HepG2 (cell line): Measurements from ENCODE around the gene MAN2A2. TPM values are rescaled to one million over a fixed set of nuclear protein-coding genes. Genes with fewer than 3 reads are reported as not detected.

Experiments used
- ATM ChIP-seq: fragments of 450-650 bp; IDR thresholded peaks from 2 replicates; pipeline ENCODE4 v1.7.1; 2017; ENCODE audit warnings: mild to moderate bottlenecking, borderline replicate concordance
- BHLHE40 ChIP-seq: IDR thresholded peaks from 2 replicates; pipeline ENCODE4 v1.6.1; 2011; ENCODE audit warnings: low read length, improper control_type of control experiment
- BORCS8-MEF2B ChIP-seq: sonication (generic); formaldehyde crosslinking; IDR thresholded peaks from 2 replicates; pipeline ENCODE4 v1.8.0; 2022; ENCODE audit warnings: mild to moderate bottlenecking, missing genetic modification reagents
- ELF1 ChIP-seq: sonication (generic); formaldehyde crosslinking; IDR thresholded peaks from 2 replicates; pipeline ENCODE4 v1.4.0; 2020; ENCODE audit warnings: missing genetic modification reagents
- MTF2 ChIP-seq: sonication (generic); formaldehyde crosslinking; IDR thresholded peaks from 2 replicates; pipeline ENCODE4 v1.5.0; 2020; ENCODE audit warnings: missing genetic modification reagents, borderline replicate concordance
- POGZ ChIP-seq: sonication (generic); formaldehyde crosslinking; IDR thresholded peaks from 2 replicates; pipeline ENCODE4 v1.4.0; 2020; ENCODE audit warnings: mild to moderate bottlenecking, missing genetic modification reagents
- RCOR2 ChIP-seq: IDR thresholded peaks from 2 replicates; pipeline ENCODE4 v1.6.1; 2016; ENCODE audit warnings: missing biosample characterization, missing genetic modification reagents
- TERF1 ChIP-seq: sonication (generic); formaldehyde crosslinking; IDR thresholded peaks from 2 replicates; pipeline ENCODE4 v1.8.0; 2022; ENCODE audit warnings: mild to moderate bottlenecking, missing genetic modification reagents, moderate library complexity
- TIGD3 ChIP-seq: sonication (generic); formaldehyde crosslinking; IDR thresholded peaks from 2 replicates; pipeline ENCODE4 v1.5.1; 2020; ENCODE audit warnings: mild to moderate bottlenecking, missing genetic modification reagents, borderline replicate concordance
- ZFP36L1 ChIP-seq: sonication (generic); formaldehyde crosslinking; IDR thresholded peaks from 2 replicates; pipeline ENCODE4 v1.8.0; 2022; ENCODE audit warnings: mild to moderate bottlenecking, missing genetic modification reagents, moderate library complexity
- ZNF10 ChIP-seq: sonication (generic); formaldehyde crosslinking; IDR thresholded peaks from 2 replicates; pipeline ENCODE4 v1.4.0; 2020; ENCODE audit warnings: mild to moderate bottlenecking, low read depth, missing genetic modification reagents, borderline replicate concordance
- ZNF30 ChIP-seq: sonication (generic); formaldehyde crosslinking; IDR thresholded peaks from 2 replicates; pipeline ENCODE4 v1.5.0; 2020; ENCODE audit warnings: mild to moderate bottlenecking, missing genetic modification reagents
- ZNF335 ChIP-seq: sonication (generic); formaldehyde crosslinking; IDR thresholded peaks from 2 replicates; pipeline ENCODE4 v1.4.0; 2020; ENCODE audit warnings: missing genetic modification reagents
- ZNF414 ChIP-seq: sonication (generic); formaldehyde crosslinking; IDR thresholded peaks from 2 replicates; pipeline ENCODE4 v1.5.0; 2020; ENCODE audit warnings: missing genetic modification reagents
- ZNF556 ChIP-seq: sonication (generic); formaldehyde crosslinking; IDR thresholded peaks from 2 replicates; pipeline ENCODE4 v1.4.0; 2020; ENCODE audit warnings: mild to moderate bottlenecking, missing genetic modification reagents, borderline replicate concordance
- ZNF646 ChIP-seq: sonication (generic); formaldehyde crosslinking; IDR thresholded peaks from 2 replicates; pipeline ENCODE4 v1.9.0; 2021; ENCODE audit warnings: mild to moderate bottlenecking, missing genetic modification reagents
- ZNF724P ChIP-seq: sonication (generic); formaldehyde crosslinking; IDR thresholded peaks from 2 replicates; pipeline ENCODE4 v1.8.0; 2022; ENCODE audit warnings: missing genetic modification reagents, borderline replicate concordance
- ZNF816 ChIP-seq: sonication (generic); formaldehyde crosslinking; IDR thresholded peaks from 2 replicates; pipeline ENCODE4 v1.8.0; 2022; ENCODE audit warnings: missing genetic modification reagents, mild to moderate bottlenecking, borderline replicate concordance
- polyA plus RNA-seq, 8 experiments: library from polyadenylated mRNA; depleted of rRNA in 3 of 8; stranded (reverse) in 7 of 8; unstranded in 1 of 8; fragments of >200 nt; fragmentation: Illumina TruSeq in 4 of 8; extraction: Trizol in 4 of 8; gene quantifications; 2 replicates each; pipeline versions ENCODE4 v1.2.1 to v1.2.3, GENCODE V29; 2011 to 2016; ENCODE audit warnings: low read depth in 4 of 8, missing spikeins in 1 of 8, mixed read lengths in 1 of 8; ENCODE audit not compliant: insufficient read depth in 1 of 8
- total RNA-seq, 5 experiments: library from RNA; depleted of rRNA; stranded (reverse); fragments of >200 nt; fragmentation: Illumina TruSeq; extraction: Trizol; gene quantifications; 2 replicates each; pipeline ENCODE4 v1.2.3, GENCODE V29; 2016; ENCODE audit warnings: low read depth in 1 of 5

Gene MAN2A2
- total and polyA plus RNA-seq, 2 of the 13 experiments (the other 11 are each of a cell fraction or from before 2014, with no cell fraction given): 17.5 to 51.5 TPM

- TF ChIP-seq ATM (no peak), ZNF724P (CRISPR knock-in tag) (no peak), RCOR2 (CRISPR knock-in tag) (no peak), MTF2 (CRISPR knock-in tag) (no peak), BORCS8-MEF2B (no peak), POGZ (peak; percentile 65), ELF1 (CRISPR knock-in tag) (no peak), BHLHE40 (no peak), TIGD3 (CRISPR knock-in tag) (no peak), ZFP36L1 (no peak), ZNF816 (CRISPR knock-in tag) (no peak), ZNF414 (CRISPR knock-in tag) (0 out of 2 replicates have a peak, but pooled peaks have one; percentile 39), ZNF556 (CRISPR knock-in tag) (no peak), ZNF30 (CRISPR knock-in tag) (no peak), ZNF646 (CRISPR knock-in tag) (no peak), ZNF10 (CRISPR knock-in tag) (no peak), TERF1 (CRISPR knock-in tag) (no peak), ZNF335 (CRISPR knock-in tag) (no peak)
Measured at GRCh38 chr15:90893175-90894090, 9.7 kb upstream of the MAN2A2 start (continued).
